Esophagus muscularis mucosa (tissue), 4 donors: Measurements from ENCODE around the gene ANKS1A. TPM values are rescaled to one million over a fixed set of nuclear protein-coding genes. Genes with fewer than 3 reads are reported as not detected.
A peak's percentile ranks its signal among the peaks of the same experiment; 100 is the strongest.

Experiments
- DNase-seq: peaks from one replicate; pipeline ENCODE4 v3.0.0-alpha.2; 2017; ENCODE audit errors: extremely low spot score
- H3K27ac ChIP-seq, 4 donors: fragments of 200-600 bp; sonication (generic); replicated peaks in 1 of 4; 1 replicate in 3 of 4; 2 replicates in 1 of 4; pipeline ENCODE4 v1.5.1; 2016 to 2019; ENCODE audit warnings: mild to moderate bottlenecking in 1 of 4
- H3K27me3 ChIP-seq, 4 donors: fragments of 200-600 bp; sonication (generic); one replicate each; pipeline versions ENCODE4 v1.5.1 to v1.6.0; 2016 to 2019
- H3K36me3 ChIP-seq, 4 donors: fragments of 200-600 bp; sonication (generic); one replicate each; pipeline ENCODE4 v1.5.1; 2016 to 2019
- H3K4me1 ChIP-seq, 4 donors: fragments of 200-600 bp; sonication (generic); one replicate each; pipeline ENCODE4 v1.5.1; 2016 to 2019
- H3K4me3 ChIP-seq, 4 donors: fragments of 200-600 bp; sonication (generic); 1 replicate in 2 of 4; 2 replicates in 2 of 4; pipeline ENCODE4 v1.5.1; 2016 to 2019; ENCODE audit warnings: mild to moderate bottlenecking in 4 of 4, moderate library complexity in 1 of 4
- H3K9me3 ChIP-seq, 4 donors: fragments of 200-600 bp; sonication (generic); 1 replicate in 3 of 4; 2 replicates in 1 of 4; pipeline ENCODE4 v1.5.1; 2016 to 2019
- EP300 ChIP-seq: sonication (generic); formaldehyde crosslinking; IDR thresholded peaks from one replicate; pipeline ENCODE4 v1.6.1; 2017; ENCODE audit warnings: antibody characterized with exemption
- POLR2A ChIP-seq: fragments of 450-650 bp; IDR thresholded peaks from one replicate; pipeline ENCODE4 v1.6.1; 2017; ENCODE audit warnings: antibody characterized with exemption, moderate library complexity, mild to moderate bottlenecking, low read depth
- POLR2AphosphoS5 ChIP-seq, 2 donors: sonication (generic); formaldehyde crosslinking; IDR thresholded peaks; one replicate each; pipeline ENCODE4 v1.6.1; 2017; ENCODE audit warnings: antibody characterized with exemption in 2 of 2
- WGBS: methylation state at CpG from one replicate; pipeline ENCODE4 v1.1.5; 2018; 5-methylcytosine and 5-hydroxymethylcytosine counted together
- intact Hi-C: fragments of 100-400 bp; cut with DNase I; formaldehyde crosslinking; loops from one replicate; pipeline ENCODE4 v1.15.1; 2023
- total RNA-seq, 4 donors: library from RNA; depleted of rRNA; stranded (reverse); fragments of >200 nt; gene quantifications; one replicate each; pipeline versions ENCODE4 v1.1.0 to v1.2.1, GENCODE V29; 2016
- TF ChIP-seq, protein P1 (sequence below), 3 experiments: fragments of 200-600 bp in 2 of 3; fragments of 450-650 bp in 1 of 3; sonication (generic) in 2 of 3; IDR thresholded peaks; one replicate each; pipeline ENCODE4 v1.5.1; 2017 to 2019; ENCODE audit warnings: antibody characterized with exemption in 3 of 3, mild to moderate bottlenecking in 2 of 3, moderate library complexity in 1 of 3

The ANKS1A gene
- total RNA-seq, 4 donors from 2014 or later = 68.3 to 132 (median 98.7) TPM

DNA sequence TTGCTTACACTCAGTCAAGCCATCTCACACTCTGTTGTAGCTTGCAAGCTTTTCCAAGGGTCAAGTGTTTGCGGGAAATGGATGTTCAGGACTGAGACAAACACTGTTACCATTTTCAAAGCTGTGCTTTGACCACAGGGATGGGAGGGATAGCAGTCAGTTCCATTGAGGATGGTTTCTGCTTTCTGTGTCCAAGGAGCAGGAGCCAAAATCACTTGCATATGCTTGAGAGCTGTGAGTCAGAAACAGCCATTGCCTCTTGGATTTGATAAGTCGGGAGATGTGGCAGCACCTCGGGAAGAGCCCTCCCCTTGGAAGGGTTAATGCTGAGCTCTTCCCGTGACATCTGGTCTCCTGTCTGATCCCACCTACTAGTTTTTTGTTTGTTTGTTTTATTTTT is 166.8 kb downstream of the ANKS1A start:
- Histone ChIP-seq H3K4me1 (peaks cover 64 to 100% (median 98%) of the 10 kb centered on the region in 4 donors), H3K27ac (peak overlapping the region; percentile 85 to 92 (median 92)), H3K4me3 (no peak overlapping the region), H3K36me3 (peaks cover 10 to 68% (median 54%) of the 10 kb centered on the region in 4 donors), H3K9me3 (no peaks in the 10 kb centered on the region), H3K27me3 (no peaks in the 10 kb centered on the region)
- WGBS = 95% methylated on average over 4 of the region's 4 CpGs
- intact Hi-C loops = no loop called here
- DNase-seq = no peak
- TF ChIP-seq POLR2A (no peak), POLR2AphosphoS5 (IDR thresholded peaks at IDR 0.05) (no peak), EP300 (no peak)
- TF ChIP-seq, protein P1, sequence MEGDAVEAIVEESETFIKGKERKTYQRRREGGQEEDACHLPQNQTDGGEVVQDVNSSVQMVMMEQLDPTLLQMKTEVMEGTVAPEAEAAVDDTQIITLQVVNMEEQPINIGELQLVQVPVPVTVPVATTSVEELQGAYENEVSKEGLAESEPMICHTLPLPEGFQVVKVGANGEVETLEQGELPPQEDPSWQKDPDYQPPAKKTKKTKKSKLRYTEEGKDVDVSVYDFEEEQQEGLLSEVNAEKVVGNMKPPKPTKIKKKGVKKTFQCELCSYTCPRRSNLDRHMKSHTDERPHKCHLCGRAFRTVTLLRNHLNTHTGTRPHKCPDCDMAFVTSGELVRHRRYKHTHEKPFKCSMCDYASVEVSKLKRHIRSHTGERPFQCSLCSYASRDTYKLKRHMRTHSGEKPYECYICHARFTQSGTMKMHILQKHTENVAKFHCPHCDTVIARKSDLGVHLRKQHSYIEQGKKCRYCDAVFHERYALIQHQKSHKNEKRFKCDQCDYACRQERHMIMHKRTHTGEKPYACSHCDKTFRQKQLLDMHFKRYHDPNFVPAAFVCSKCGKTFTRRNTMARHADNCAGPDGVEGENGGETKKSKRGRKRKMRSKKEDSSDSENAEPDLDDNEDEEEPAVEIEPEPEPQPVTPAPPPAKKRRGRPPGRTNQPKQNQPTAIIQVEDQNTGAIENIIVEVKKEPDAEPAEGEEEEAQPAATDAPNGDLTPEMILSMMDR (IDR thresholded peaks at IDR 0.05) = no peak

DNA sequence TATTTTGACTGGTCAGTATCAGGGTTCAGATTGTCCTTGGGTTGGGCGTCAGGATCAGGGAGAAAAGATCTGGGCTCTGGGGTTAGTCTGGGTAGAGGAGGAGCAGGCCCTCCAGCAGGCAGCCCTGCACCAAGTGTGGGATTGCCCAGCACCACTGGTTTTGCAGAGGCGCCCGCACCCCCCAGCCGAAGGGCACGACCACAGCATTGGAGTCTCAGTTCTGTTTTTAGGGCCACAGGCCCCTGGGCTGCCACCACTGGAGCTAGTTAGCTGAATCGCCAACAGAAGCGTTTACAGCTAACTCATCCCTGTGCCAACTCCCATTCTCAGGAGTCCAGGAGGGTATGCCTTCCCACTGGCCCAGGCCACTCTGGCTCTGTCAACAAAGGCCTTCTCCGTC is 167.9 kb downstream of the ANKS1A start:
- WGBS = 73% methylated on average over 2 of the region's 8 CpGs
- Histone ChIP-seq H3K4me1 (peaks cover 61 to 100% (median 98%) of the 10 kb centered on the region in 4 donors), H3K36me3 (peaks cover 17 to 75% (median 59%) of the 10 kb centered on the region in 4 donors), H3K27me3 (no peaks in the 10 kb centered on the region), H3K9me3 (no peaks in the 10 kb centered on the region), H3K27ac (peak overlapping the region; percentile 69 to 92 (median 88)), H3K4me3 (no peak overlapping the region)
- TF ChIP-seq, protein P1 (IDR thresholded peaks at IDR 0.05) = no peak
- TF ChIP-seq POLR2AphosphoS5 (IDR thresholded peaks at IDR 0.05) (no peak), EP300 (no peak), POLR2A (no peak)
- DNase-seq = no peak
- intact Hi-C loops = no loop called here

DNA sequence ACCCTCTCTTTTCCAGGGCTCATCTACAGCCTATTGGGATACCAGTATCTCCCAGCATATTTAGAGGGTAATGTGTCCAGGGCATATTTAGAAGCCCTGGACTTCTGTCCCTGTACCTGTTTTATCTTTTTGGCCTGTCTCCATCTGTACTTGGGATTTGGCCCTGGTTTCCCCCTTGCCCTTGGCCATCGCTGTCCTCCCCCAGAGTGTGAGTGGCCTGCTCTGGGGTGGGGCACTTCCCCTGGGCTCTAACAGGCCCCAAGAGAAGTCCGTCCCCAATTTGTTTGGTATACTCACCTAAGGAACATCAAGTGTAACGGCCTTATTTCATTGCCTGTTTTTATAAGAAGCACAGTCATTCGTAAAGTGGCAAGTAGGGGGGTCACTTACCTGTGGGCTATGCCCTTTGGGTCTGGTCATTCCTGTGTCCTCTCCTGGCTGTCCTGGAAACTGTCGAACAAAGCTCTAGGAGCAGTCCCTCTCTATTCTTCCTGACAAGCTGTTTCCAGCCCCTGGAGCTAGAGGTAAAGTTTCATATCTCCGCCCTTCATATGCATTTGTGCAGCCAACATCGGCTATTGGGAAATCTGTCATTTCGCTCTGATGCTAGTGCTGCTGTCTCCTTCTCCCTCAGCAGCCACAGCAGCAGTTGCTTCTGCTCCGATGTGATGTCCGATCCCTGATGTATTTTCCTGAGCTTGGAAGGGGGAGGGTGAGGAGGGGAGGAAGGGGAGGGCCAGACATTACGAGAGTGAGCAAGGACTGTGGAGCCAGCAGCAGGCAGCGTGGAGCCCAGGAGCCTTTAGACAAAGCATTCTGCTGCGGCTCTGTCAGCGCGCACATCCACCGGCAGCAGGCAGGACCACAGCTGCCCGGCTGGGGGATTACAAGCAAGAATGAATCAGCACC is 168.6 kb downstream of the ANKS1A start:
- H3K4me3 ChIP-seq = peak overlapping the region in 1 of 4 donors; percentile 14

DNA sequence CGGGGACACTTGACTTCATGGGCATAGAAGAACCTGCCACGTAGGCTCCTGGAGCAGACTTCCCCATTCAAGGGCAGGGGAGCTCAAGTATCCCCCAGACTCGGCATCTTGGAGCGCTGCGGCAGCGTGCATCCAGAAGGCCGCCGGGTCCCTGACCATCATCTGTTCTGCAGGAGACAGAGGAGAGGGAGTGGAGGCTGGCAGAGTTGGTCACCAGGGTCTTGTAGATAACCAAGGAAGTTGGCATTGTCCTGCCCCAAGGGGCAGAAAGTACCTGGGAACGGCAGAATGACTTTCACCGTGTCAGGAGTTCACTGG is 169.3 kb downstream of the ANKS1A start:
- no peak for TF ChIP-seq POLR2AphosphoS5 (IDR thresholded peaks at IDR 0.05)
- no peak for TF ChIP-seq EP300
- TF ChIP-seq, protein P1 (IDR thresholded peaks at IDR 0.05) = no peak
- no peak for TF ChIP-seq POLR2A
- Histone ChIP-seq H3K36me3 (peaks cover 29 to 87% (median 72%) of the 10 kb centered on the region in 4 donors), H3K4me1 (peaks cover 52 to 100% (median 98%) of the 10 kb centered on the region in 4 donors), H3K27ac (peak overlapping the region; percentile 69 to 92 (median 88)), H3K27me3 (no peaks in the 10 kb centered on the region), H3K4me3 (peak overlapping the region in 1 of 4 donors; percentile 14), H3K9me3 (no peaks in the 10 kb centered on the region)
- 64% methylated on average over 9 of the region's 10 CpGs for WGBS
- intact Hi-C loops = no loop called here
- no peak for DNase-seq

More for the DNA sequence above, 168.6 kb downstream of the ANKS1A start:
- intact Hi-C loops = no loop called here
- TF ChIP-seq POLR2A (no peak), POLR2AphosphoS5 (IDR thresholded peaks at IDR 0.05) (peak; percentile 59 to 69)
- no peak for DNase-seq
- Histone ChIP-seq H3K27ac (peak overlapping the region; percentile 69 to 92 (median 88)), H3K27me3 (no peaks in the 10 kb centered on the region), H3K4me1 (peaks cover 54 to 100% (median 98%) of the 10 kb centered on the region in 4 donors), H3K9me3 (no peaks in the 10 kb centered on the region), H3K36me3 (peaks cover 25 to 81% (median 66%) of the 10 kb centered on the region in 4 donors)
- 56% methylated on average over 17 of the region's 17 CpGs for WGBS

DNA sequence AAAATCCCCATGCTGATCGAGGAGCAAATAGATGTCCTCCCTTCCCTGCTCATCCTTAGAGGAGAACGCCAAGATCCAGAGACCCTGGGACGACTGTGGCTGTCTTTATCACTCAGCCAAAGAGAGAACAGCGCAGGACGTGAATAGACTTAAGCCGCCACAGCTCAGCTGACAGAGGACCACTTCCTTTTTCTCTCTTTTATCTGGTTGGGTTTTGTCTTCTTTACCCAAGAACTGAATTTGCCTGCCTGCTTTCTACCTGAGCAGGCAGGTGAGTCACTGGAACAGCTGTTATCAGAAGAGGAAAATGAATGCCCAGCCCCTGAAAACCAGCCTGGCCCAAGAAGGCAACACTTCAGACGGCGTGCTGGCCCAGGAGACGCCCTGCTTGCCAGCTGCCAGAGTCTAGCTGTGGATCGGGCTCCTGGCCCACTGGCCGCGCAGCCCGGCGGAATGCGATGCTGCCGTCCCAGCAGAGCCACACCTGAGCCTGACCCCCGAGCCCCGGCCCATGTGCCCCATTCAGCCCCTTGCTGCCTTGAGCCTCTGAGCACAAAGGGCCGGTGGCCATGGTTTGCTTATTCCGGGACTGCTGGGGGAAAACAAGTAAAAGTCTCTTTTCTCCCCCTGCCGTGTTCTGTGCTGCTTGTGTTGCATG is 169.9 kb downstream of the ANKS1A start:
- no peaks in the 10 kb centered on the region for H3K9me3 ChIP-seq
- peaks cover 29 to 89% (median 72%) of the 10 kb centered on the region in 4 donors for H3K36me3 ChIP-seq
- H3K4me1 ChIP-seq = peaks cover 52 to 100% (median 98%) of the 10 kb centered on the region in 4 donors
- H3K27ac ChIP-seq = peak overlapping the region; percentile 69 to 92 (median 88)
- intact Hi-C loops = no loop called here
- H3K4me3 ChIP-seq = peak overlapping the region in 1 of 4 donors; percentile 13
- no peak for DNase-seq
- TF ChIP-seq, protein P1 (IDR thresholded peaks at IDR 0.05) = no peak
- no peak for TF ChIP-seq POLR2AphosphoS5 (IDR thresholded peaks at IDR 0.05)
- TF ChIP-seq EP300 = no peak
- TF ChIP-seq POLR2A = no peak
- no peaks in the 10 kb centered on the region for H3K27me3 ChIP-seq
- WGBS = 76% methylated on average over 10 of the region's 21 CpGs
